H1 (cell line): ENCODE data around the gene ITGB2. TPM values are rescaled to one million over a fixed set of nuclear protein-coding genes. Genes with fewer than 3 reads are reported as not detected.

Experiments used
- CEBPB ChIP-seq: IDR thresholded peaks from 2 replicates; pipeline ENCODE4 v1.6.1; 2012; ENCODE audit warnings: low read depth, low read length
- CHD2 ChIP-seq: IDR thresholded peaks from 2 replicates; pipeline ENCODE4 v1.6.1; 2012; ENCODE audit warnings: low read length, improper control_type of control experiment
- CHD7 ChIP-seq: fragments of 300-600 bp; sonication (generic); IDR thresholded peaks from 2 replicates; pipeline ENCODE4 v1.7.1; 2012; ENCODE audit warnings: low read length, moderate library complexity, mild to moderate bottlenecking, inconsistent platforms; ENCODE audit not compliant: insufficient replicate concordance
- CTBP2 ChIP-seq: IDR thresholded peaks from 2 replicates; pipeline ENCODE4 v1.7.0; 2011; ENCODE audit warnings: borderline replicate concordance, mild to moderate bottlenecking, moderate library complexity, mixed read lengths, low read length; ENCODE audit not compliant: insufficient read depth, insufficient read length
- EGR1 ChIP-seq: IDR thresholded peaks from 2 replicates; pipeline ENCODE4 v1.6.1; 2011; ENCODE audit warnings: low read depth, low read length, borderline replicate concordance
- GABPA ChIP-seq: IDR thresholded peaks from 2 replicates; pipeline ENCODE4 v1.6.1; 2011; ENCODE audit warnings: mild to moderate bottlenecking, low read length, moderate library complexity, borderline replicate concordance; ENCODE audit not compliant: insufficient read depth
- KDM4A ChIP-seq: IDR thresholded peaks from one replicate; pipeline ENCODE4 v1.7.1; 2012; ENCODE audit warnings: low read depth, mild to moderate bottlenecking, moderate library complexity, low read length, inconsistent platforms; ENCODE audit not compliant: severe bottlenecking
- MAX ChIP-seq: IDR thresholded peaks from 2 replicates; pipeline ENCODE4 v1.6.1; 2012; ENCODE audit warnings: inconsistent platforms
- RBBP5 ChIP-seq: IDR thresholded peaks from 2 replicates; pipeline ENCODE4 v1.7.1; 2012; ENCODE audit warnings: low read depth, mild to moderate bottlenecking, inconsistent platforms, low read length, moderate library complexity, borderline replicate concordance
- SUZ12 ChIP-seq: fragments of 200-600 bp; sonication (generic); IDR thresholded peaks from 2 replicates; pipeline ENCODE4 v1.6.1; 2012; ENCODE audit warnings: mild to moderate bottlenecking, inconsistent platforms, low read length, moderate library complexity, mixed read lengths
- TBP ChIP-seq: IDR thresholded peaks from 2 replicates; pipeline ENCODE4 v1.6.1; 2011; ENCODE audit warnings: low read depth, low read length, improper control_type of control experiment
- polyA plus RNA-seq, 7 experiments: library from polyadenylated mRNA; depleted of rRNA in 3 of 7; stranded (reverse) in 5 of 7; unstranded in 2 of 7; fragments of >200 nt in 5 of 7; fragments of 200-250 nt in 2 of 7; gene quantifications; 1 replicate in 5 of 7; 2 replicates in 1 of 7; 4 replicates in 1 of 7; pipeline versions ENCODE4 v1.2.1 to v1.2.3, GENCODE V29; 2011 to 2013; ENCODE audit warnings: missing spikeins in 2 of 7, mixed read lengths in 2 of 7
- total RNA-seq: library from RNA; stranded (reverse); fragmentation: NEBNext Ultra II Directional; extraction: Animal tissue kit (Norgen Biotek cat#: 25700); gene quantifications from 2 replicates; pipeline ENCODE4 v1.2.1, GENCODE V29; 2021

Gene ITGB2
- total and polyA plus RNA-seq, 2 of the 8 experiments (the other 6 are each of a cell fraction or from before 2014, with no cell fraction given), result 0.24 to 0.63 TPM

DNA sequence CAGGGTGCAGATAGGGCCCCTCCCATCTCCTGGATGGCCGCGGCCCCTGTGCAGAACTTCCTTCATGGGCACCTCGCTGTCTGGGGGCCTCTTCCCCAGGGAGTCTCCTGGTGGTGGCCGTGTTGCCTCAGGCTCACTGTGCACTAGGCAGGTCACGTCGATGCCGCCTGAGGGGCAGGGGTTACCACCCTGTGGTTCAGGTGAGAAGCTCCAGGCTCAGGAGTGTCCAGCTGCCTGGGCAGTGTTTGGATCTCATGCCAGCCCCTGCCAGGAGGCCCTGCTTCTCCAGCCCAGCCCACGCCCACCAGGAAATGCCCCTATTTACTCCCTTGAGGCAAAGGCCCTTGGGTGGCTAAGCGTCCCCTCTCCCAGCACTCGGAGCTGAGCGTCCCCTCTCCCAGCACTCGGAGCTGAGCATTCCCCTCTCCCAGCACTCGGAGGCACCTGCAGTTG, 2.1 kb downstream of the ITGB2 start (continued):
- TF ChIP-seq CHD7, result no peak
- TF ChIP-seq TBP, result no peak
- no peak for TF ChIP-seq RBBP5
- peak; percentile 68; the same call in 1 of the 2 replicates for TF ChIP-seq EGR1
- no peak for TF ChIP-seq KDM4A
- no peak for TF ChIP-seq CHD2
- TF ChIP-seq SUZ12, result 0 out of 2 replicates have a peak, but pooled peaks have one; percentile 23
- no peak for TF ChIP-seq CEBPB
- no peak for TF ChIP-seq GABPA
- no peak for TF ChIP-seq MAX
- TF ChIP-seq CTBP2, result peak; percentile 90
- TF ChIP-seq, all 59 proteins: peak for 4
